Upper lobe of right lung (tissue), 1 donor: ENCODE results near the gene CPNE9. TPM values are rescaled to one million over a fixed set of nuclear protein-coding genes. Genes with fewer than 3 reads are reported as not detected.
A peak's percentile ranks its signal among the peaks of the same experiment; 100 is the strongest.

Experiments used
- ATAC-seq: fragments of 200-7000 bp; cut with Tn5 transposase; one replicate; pipeline ENCODE4 v1.9.1; 2020; ENCODE audit warnings: mild to moderate bottlenecking, moderate library complexity
- DNase-seq: peaks from one replicate; pipeline ENCODE4 v3.0.0-alpha.2; 2020
- H3K27ac ChIP-seq: fragments of 200-600 bp; one replicate; pipeline ENCODE4 v1.8.0; 2022
- H3K27me3 ChIP-seq: fragments of 200-600 bp; one replicate; pipeline ENCODE4 v1.8.0; 2022; ENCODE audit warnings: mild to moderate bottlenecking
- H3K36me3 ChIP-seq: fragments of 200-600 bp; one replicate; pipeline ENCODE4 v1.8.0; 2022
- H3K4me1 ChIP-seq: fragments of 200-600 bp; one replicate; pipeline ENCODE4 v1.8.0; 2022
- H3K4me3 ChIP-seq: fragments of 200-600 bp; one replicate; pipeline ENCODE4 v1.8.0; 2022; ENCODE audit warnings: mild to moderate bottlenecking
- H3K9me3 ChIP-seq: fragments of 200-600 bp; one replicate; pipeline ENCODE4 v1.8.0; 2022
- CTCF ChIP-seq: fragments of 200-600 bp; IDR thresholded peaks from one replicate; pipeline ENCODE4 v1.8.0; 2022; ENCODE audit warnings: antibody characterized with exemption
- intact Hi-C: fragments of 100-400 bp; cut with DNase I; formaldehyde crosslinking; loops from one replicate; pipeline ENCODE4 v1.11.0; 2022
- total RNA-seq: library from RNA; stranded (reverse); fragmentation: NEBNext Ultra II Directional; extraction: Animal tissue kit (Norgen Biotek cat#: 25700); gene quantifications from one replicate; pipeline ENCODE4 v1.2.1, GENCODE V29; 2021
- donor health status: DM: no; HTN: yes; CAD: no; lungs with severe emphysema.

CPNE9 gene
- total RNA-seq, 1 donor from 2014 or later, result 0.90 TPM

GRCh38 chr3:9700536-9700935 lies 3.1 kb upstream of the CPNE9 start:
- peaks cover 69% of the 10 kb centered on the region for H3K36me3 ChIP-seq

DNA sequence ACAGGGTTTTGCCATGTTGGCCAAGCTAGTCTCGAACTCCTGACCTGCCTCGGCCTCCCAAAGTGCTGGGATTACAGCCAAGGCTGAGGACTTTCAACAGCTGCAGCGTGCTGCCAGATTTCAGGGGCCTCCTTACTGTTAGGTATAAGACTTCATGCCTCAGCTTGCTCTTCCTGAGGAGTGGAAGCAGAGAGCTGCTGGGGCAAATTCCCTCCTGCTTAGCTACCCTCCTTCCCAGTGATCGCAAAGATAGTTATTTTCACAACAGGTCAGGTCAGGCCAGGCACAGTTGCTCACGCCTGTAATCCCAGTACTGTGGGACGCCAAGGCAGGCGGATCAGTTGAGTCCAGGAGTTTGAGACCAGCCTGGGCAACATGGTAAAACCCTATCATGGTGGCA lies 2.6 kb upstream of the CPNE9 start:
- intact Hi-C loops, result no loop called here
- Histone ChIP-seq H3K9me3 (no peaks in the 10 kb centered on the region), H3K27me3 (peaks cover 11% of the 10 kb centered on the region), H3K4me3 (no peak overlapping the region), H3K36me3 (peaks cover 65% of the 10 kb centered on the region), H3K4me1 (peaks cover 12% of the 10 kb centered on the region), H3K27ac (no peak overlapping the region)
- DNase-seq (no peak), ATAC-seq (no peak)
- TF ChIP-seq CTCF, result no peak

More at GRCh38 chr3:9700536-9700935, 3.1 kb upstream of the CPNE9 start:
- Histone ChIP-seq H3K27me3 (peaks cover 11% of the 10 kb centered on the region), H3K27ac (no peak overlapping the region), H3K4me1 (peaks cover 12% of the 10 kb centered on the region), H3K9me3 (no peaks in the 10 kb centered on the region), H3K4me3 (no peak overlapping the region)
- no peak for DNase-seq
- ATAC-seq, result no peak
- intact Hi-C loops, result no loop called here
- no peak for TF ChIP-seq CTCF

DNA sequence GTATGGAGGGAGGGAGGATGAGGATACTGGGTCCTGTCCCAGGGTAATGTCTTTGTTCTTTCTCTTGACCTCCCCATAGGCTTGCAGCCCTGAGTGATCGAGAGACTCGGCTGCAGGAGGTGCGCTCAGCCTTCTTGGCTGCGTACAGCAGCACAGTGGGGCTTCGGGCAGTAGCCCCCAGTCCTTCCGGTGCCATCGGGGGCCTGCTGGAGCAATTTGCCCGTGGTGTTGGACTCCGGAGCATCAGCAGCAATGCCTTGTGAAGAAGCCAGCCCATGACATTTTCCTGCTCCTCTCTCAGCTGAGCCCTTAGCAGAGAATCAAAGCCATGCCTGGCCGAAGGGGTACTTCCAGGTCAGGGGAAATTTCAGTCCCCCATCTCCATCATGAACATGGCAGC lies 1.9 kb upstream of the CPNE9 start:
- intact Hi-C loops, result no loop called here
- peaks cover 11% of the 10 kb centered on the region for H3K27me3 ChIP-seq
- no peak for DNase-seq
- H3K36me3 ChIP-seq, result peaks cover 59% of the 10 kb centered on the region
- TF ChIP-seq CTCF, result no peak
- H3K4me3 ChIP-seq, result no peak overlapping the region
- H3K9me3 ChIP-seq, result no peaks in the 10 kb centered on the region
- H3K27ac ChIP-seq, result no peak overlapping the region
- H3K4me1 ChIP-seq, result peaks cover 12% of the 10 kb centered on the region
- ATAC-seq, result no peak

DNA sequence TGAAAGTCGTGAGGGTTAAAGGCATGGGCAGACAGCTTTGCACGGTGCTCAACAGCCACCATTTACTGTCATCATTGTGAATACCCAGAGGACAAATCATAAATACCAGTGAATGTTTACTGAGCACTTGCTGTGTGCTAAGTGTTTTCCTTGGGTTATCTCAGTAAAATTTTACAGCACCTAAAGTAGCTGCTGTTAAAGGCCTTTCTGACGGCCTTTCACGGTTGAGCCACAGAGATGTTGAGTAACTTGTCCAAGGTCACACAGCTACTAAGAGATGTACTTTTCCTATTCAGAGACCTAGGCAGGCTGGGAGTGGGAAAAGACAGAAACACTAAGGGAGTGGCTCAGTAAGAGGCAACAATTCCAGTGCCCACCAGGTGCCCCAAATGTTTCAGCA lies 393 bp upstream of the CPNE9 start:
- Histone ChIP-seq H3K27ac (no peak overlapping the region), H3K36me3 (peaks cover 44% of the 10 kb centered on the region), H3K27me3 (peaks cover 11% of the 10 kb centered on the region), H3K4me3 (no peak overlapping the region), H3K4me1 (peaks cover 12% of the 10 kb centered on the region), H3K9me3 (no peaks in the 10 kb centered on the region)
- TF ChIP-seq CTCF, result no peak
- intact Hi-C loops, result no loop called here
- DNase-seq (no peak), ATAC-seq (no peak)

- peaks cover 31% of the 10 kb centered on the region for H3K36me3 ChIP-seq
- H3K27ac ChIP-seq, result no peak overlapping the region
- no peak for TF ChIP-seq CTCF
- peak overlapping the region; percentile 12 for H3K4me3 ChIP-seq
- peaks cover 11% of the 10 kb centered on the region for H3K27me3 ChIP-seq
- ATAC-seq (peak; percentile 66), DNase-seq (peak; percentile 72)
- no peaks in the 10 kb centered on the region for H3K9me3 ChIP-seq
- H3K4me1 ChIP-seq, result peaks cover 12% of the 10 kb centered on the region
- intact Hi-C loops, result no loop called here
Observed at GRCh38 chr3:9704347-9705322, 1.0 kb downstream of the CPNE9 start.
